Measurements from ENCODE around the gene CCDC142. TPM values are rescaled to one million over a fixed set of nuclear protein-coding genes. Genes with fewer than 3 reads are reported as not detected.

The CCDC142 gene
- total and polyA plus RNA-seq, 5 experiments from 2014 or later = 7.8 to 67.4 (median 15.5) TPM

DNA sequence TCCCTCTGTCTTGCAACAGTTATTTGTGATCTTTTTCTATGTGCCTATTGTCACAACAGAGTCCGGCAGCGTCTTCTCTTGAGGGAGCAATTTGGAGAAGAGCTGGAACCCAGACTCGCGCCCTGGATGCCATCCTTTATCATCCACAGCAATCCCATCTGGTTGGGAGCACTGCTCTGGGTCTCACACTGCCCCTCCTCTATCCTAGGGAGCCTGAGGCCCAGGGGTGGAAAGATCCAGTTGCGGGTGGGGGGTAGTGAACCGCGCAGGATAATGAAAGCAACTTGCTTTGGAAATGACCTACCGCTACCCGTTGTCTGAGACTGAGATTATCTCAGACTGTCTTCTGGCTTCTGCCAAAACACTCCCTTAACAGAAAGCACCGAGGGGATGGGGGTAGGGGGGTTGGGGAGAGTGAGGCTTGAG lies 23.8 kb downstream of the CCDC142 start:
- peaks cover 42 to 74% (median 63%) of the 10 kb centered on the region in 4 donors for H3K4me1 Mint-ChIP-seq
- no peaks in the 10 kb centered on the region for H3K9me3 Mint-ChIP-seq
- ATAC-seq (no peak), DNase-seq (no peak)
- H3K36me3 Mint-ChIP-seq = peaks cover 0 to 20% (median 0%) of the 10 kb centered on the region in 3 donors
- H3K27me3 Mint-ChIP-seq = peaks cover 0 to 2% (median 0%) of the 10 kb centered on the region in 5 donors
- H3K27ac Mint-ChIP-seq = peak overlapping the region; percentile 93 to 100 (median 100)
- POLR2A ChIA-PET = interaction anchor here (0.5 to 9.8 kb wide), 24 partner anchors 9 to 1226 kb away, joined by 3 to 172 read pairs (median 4); partner anchors contain the start of genes AUP1, C2orf81, CCDC142 and DQX1
- peak overlapping the region; percentile 91 to 100 (median 98) for H3K4me3 Mint-ChIP-seq

GRCh38 chr2:74458132-74458937 lies 24.5 kb downstream of the CCDC142 start, which contains the start of gene WBP1:
WBP1 (plus strand) TSS chr2:74458438; CDS start chr2:74458603, 165 bp downstream.
- H3K27me3 Mint-ChIP-seq = peaks cover 0 to 2% (median 0%) of the 10 kb centered on the region in 5 donors
- peak within 1 kb of the TSS; percentile 94 to 100 (median 100) for H3K27ac Mint-ChIP-seq
- peaks cover 42 to 73% (median 60%) of the 10 kb centered on the region in 4 donors for H3K4me1 Mint-ChIP-seq
- ATAC-seq (peak; percentile 83 to 84), DNase-seq (peak; percentile 90 to 100 (median 100))
- POLR2A ChIA-PET = interaction anchor here (0.5 to 9.8 kb wide), 28 partner anchors 10 to 1225 kb away, joined by 3 to 172 read pairs (median 4); partner anchors contain the start of genes AUP1, C2orf81, CCDC142 and CCT7
- H3K36me3 Mint-ChIP-seq = peaks cover 0 to 20% (median 0%) of the 10 kb centered on the region in 3 donors
- H3K9me3 Mint-ChIP-seq = no peaks in the 10 kb centered on the region
- peak within 1 kb of the TSS; percentile 91 to 100 (median 98) for H3K4me3 Mint-ChIP-seq

DNA sequence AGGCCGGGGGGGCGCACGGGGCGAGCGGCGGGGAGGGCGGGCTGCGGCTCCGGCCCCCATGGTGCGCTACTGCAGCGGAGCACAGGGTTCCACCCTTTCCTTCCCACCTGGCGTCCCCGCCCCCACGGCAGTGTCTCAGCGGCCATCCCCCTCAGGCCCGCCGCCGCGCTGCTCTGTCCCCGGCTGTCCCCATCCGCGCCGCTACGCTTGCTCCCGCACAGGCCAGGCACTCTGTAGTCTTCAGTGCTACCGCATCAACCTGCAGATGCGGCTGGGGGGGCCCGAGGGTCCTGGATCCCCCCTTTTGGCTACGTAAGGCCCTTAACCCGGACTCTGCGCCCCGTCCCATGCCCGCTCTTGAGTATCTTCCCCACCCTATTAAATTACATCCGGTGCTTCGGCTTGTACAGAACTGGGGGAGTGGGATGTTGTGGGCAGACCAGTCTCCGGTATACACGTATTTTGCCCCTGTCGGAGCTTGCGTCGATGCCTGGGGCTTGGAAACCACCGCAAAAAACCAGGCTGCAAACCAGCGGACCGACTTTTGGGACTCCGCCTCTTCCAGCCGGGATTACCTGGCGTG lies 25.2 kb downstream of the CCDC142 start:
- H3K4me1 Mint-ChIP-seq = peaks cover 40 to 73% (median 63%) of the 10 kb centered on the region in 4 donors
- ATAC-seq = peak; percentile 52 to 67

GRCh38 chr2:74457129-74457548 lies 25.7 kb downstream of the CCDC142 start:
- ATAC-seq (no peak), DNase-seq (no peak)
- H3K27ac Mint-ChIP-seq = peak overlapping the region; percentile 94 to 100 (median 100)
- POLR2A ChIA-PET = interaction anchor here (0.5 to 9.8 kb wide), 11 partner anchors 8 to 720 kb away, joined by 3 to 172 read pairs (median 15); partner anchors contain the start of genes AUP1, C2orf81, CCDC142 and HTRA2
- H3K27me3 Mint-ChIP-seq = peaks cover 0 to 2% (median 0%) of the 10 kb centered on the region in 5 donors
- H3K36me3 Mint-ChIP-seq = peaks cover 0 to 19% (median 0%) of the 10 kb centered on the region in 3 donors
- H3K9me3 Mint-ChIP-seq = no peaks in the 10 kb centered on the region
- peak overlapping the region; percentile 91 to 100 (median 98) for H3K4me3 Mint-ChIP-seq
- H3K4me1 Mint-ChIP-seq = peaks cover 40 to 74% (median 67%) of the 10 kb centered on the region in 4 donors

More for the DNA sequence above, 25.2 kb downstream of the CCDC142 start:
- POLR2A ChIA-PET = interaction anchor here (0.5 to 9.8 kb wide), 26 partner anchors 7 to 1225 kb away, joined by 3 to 172 read pairs (median 5); partner anchors contain the start of genes AUP1, C2orf81, CCDC142 and CCT7
- Mint-ChIP-seq H3K4me3 (peak overlapping the region; percentile 91 to 100 (median 98)), H3K27me3 (peaks cover 0 to 2% (median 0%) of the 10 kb centered on the region in 5 donors), H3K36me3 (peaks cover 0 to 20% (median 0%) of the 10 kb centered on the region in 3 donors), H3K27ac (peak overlapping the region; percentile 93 to 100 (median 100)), H3K9me3 (no peaks in the 10 kb centered on the region)
- DNase-seq = peak; percentile 76 to 95 (median 80)

GRCh38 chr2:74454654-74455511 lies 27.9 kb downstream of the CCDC142 start, which contains the start of gene INO80B:
INO80B (plus strand) TSS chr2:74455087; CDS start chr2:74455117, 30 bp downstream.
- POLR2A ChIA-PET = interaction anchor here (0.5 to 9.8 kb wide), 19 partner anchors 10 to 1221 kb away, joined by 3 to 172 read pairs (median 4); partner anchors contain the start of genes AUP1, C2orf81, CCDC142 and CCT7
- H3K27ac Mint-ChIP-seq = peak within 1 kb of the TSS; percentile 94 to 100 (median 100)
- peaks cover 34 to 66% (median 60%) of the 10 kb centered on the region in 4 donors for H3K4me1 Mint-ChIP-seq
- no peaks in the 10 kb centered on the region for H3K9me3 Mint-ChIP-seq
- peak within 1 kb of the TSS; percentile 91 to 100 (median 99) for H3K4me3 Mint-ChIP-seq
- DNase-seq (peak; percentile 85 to 99 (median 97)), ATAC-seq (peak; percentile 29 to 30)
- peaks cover 0 to 11% (median 0%) of the 10 kb centered on the region in 3 donors for H3K36me3 Mint-ChIP-seq
- peaks cover 0 to 2% (median 0%) of the 10 kb centered on the region in 5 donors for H3K27me3 Mint-ChIP-seq

DNA sequence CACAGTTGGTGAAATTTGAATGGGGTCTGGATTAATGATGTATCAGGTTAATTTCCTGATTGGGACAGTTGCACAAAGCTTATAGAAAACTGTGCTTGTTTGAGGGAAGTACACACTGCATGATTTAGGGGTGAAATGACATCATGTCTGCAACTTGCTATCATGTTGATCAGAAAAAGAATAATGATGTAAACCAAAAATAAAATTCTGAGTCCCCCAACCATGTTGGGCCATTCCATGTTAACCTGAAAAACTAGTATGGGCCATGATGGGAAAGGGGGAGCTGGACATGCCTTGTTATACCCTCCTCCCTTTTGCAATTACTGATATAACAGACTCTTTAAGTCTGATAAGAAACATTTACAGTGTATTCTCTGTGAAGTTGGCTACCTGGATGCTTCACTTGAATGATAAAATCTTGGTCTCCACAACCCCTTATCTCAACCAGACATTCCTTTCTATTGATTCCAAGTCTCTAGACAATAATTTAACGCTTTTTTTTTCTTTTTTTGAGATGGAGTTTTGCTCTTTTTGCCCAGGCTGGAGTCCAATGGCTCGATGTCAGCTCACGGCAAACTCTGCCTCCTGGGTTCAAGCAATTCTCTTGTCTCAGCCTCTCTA lies 32.1 kb downstream of the CCDC142 start:
- ATAC-seq (no peak), DNase-seq (no peak)
- POLR2A ChIA-PET = interaction anchor here (0.7 kb wide), 1 partner anchor 77 kb away, joined by 5 read pairs; no protein-coding TSS in a partner anchor
- H3K36me3 Mint-ChIP-seq = peaks cover 0 to 4% (median 0%) of the 10 kb centered on the region in 3 donors
- no peak overlapping the region for H3K27ac Mint-ChIP-seq
- H3K4me3 Mint-ChIP-seq = no peak overlapping the region
- peaks cover 17 to 28% (median 25%) of the 10 kb centered on the region in 4 donors for H3K4me1 Mint-ChIP-seq
- peaks cover 0 to 5% (median 0%) of the 10 kb centered on the region in 5 donors for H3K27me3 Mint-ChIP-seq
- no peaks in the 10 kb centered on the region for H3K9me3 Mint-ChIP-seq

- H3K27me3 Mint-ChIP-seq = peaks cover 3 to 11% (median 7%) of the 10 kb centered on the region in 5 donors
- POLR2A ChIA-PET = no interaction called here
- ATAC-seq (no peak), DNase-seq (no peak)
- no peaks in the 10 kb centered on the region for H3K9me3 Mint-ChIP-seq
- H3K27ac Mint-ChIP-seq = no peak overlapping the region
- H3K4me1 Mint-ChIP-seq = peaks cover 2 to 11% (median 10%) of the 10 kb centered on the region in 4 donors
- H3K36me3 Mint-ChIP-seq = no peaks in the 10 kb centered on the region
- H3K4me3 Mint-ChIP-seq = no peak overlapping the region
These were observed 34.0 kb downstream of the CCDC142 start for GRCh38 chr2:74448771-74449170.

DNA sequence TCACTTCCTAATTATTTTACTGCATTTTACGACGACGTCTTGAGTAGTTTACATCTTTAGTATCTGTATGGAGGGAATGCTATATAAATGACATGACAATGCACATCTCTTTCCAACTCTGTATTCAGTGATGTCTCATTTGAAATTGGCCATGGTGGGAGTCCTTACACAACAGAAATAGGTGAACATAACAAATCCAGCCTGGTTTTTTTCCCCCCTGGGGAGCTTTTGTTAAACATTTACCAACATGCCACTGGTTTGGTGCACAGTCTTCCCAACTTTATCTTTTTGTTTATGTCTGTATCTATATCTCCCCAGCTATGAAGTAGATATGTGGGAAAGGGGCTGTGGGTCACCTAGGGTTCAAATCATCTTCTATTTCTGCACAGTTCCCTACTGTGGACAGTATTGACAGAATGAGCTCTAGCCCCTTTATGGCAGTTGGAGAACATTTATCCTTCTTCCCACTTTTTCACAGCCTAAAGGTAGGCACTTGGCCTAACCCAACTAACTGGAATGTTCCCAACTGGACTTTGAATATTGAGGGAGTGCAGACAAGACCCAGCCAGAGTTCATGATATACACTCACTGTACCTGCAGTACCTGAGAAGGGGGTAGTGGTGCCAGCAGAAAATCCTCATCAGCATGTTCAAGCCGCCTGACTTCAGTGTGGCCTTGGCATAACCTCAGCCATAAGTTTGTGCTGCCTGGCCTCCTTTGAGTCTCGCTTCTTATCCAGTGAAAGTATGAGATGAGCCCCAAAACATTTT lies 35.4 kb downstream of the CCDC142 start:
- Mint-ChIP-seq H3K27me3 (peaks cover 4 to 16% (median 13%) of the 10 kb centered on the region in 5 donors), H3K4me1 (peaks cover under 1 to 4% (median 2%) of the 10 kb centered on the region in 4 donors), H3K27ac (no peak overlapping the region), H3K36me3 (no peaks in the 10 kb centered on the region), H3K4me3 (no peak overlapping the region), H3K9me3 (no peaks in the 10 kb centered on the region)
- ATAC-seq = no peak
- POLR2A ChIA-PET = no interaction called here
- no peak for DNase-seq

DNA sequence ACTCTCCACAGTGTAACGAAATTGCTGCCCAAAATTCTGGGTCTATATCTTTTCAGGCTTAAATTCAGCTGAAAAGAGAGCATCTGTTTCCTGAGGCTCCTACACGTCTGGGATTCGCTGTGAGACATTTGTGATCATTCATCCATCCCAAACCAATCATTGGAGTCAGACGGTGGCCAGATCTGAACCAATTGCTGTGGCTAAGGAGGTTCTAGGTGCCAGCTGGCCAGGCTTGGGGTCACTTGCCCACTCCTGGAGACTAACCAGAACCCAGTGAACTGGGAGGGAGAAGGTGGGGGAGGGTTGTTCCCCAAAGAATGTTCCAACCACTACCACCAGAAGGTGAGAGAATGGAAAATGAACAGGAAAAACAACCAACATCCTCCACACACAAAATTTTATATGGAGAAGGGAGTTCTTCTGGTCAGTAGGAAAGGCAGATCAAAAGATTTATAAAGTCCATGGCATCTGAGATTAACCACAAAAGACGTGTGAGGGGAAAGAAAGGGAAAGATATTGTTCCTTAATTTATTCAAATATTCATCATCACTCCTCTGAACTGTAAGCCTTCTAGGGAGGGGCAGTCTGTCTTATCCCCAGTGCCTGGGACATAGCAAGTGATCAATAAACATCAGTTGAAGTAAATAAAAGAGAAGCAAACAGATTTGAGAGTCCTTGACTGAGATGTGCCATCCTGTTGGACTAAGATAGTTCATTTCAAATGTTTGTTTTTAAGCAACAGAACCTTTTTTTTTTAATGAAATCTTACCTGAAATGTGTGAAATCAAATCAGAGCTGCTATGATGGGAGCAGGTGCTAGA lies 38.1 kb downstream of the CCDC142 start:
- ATAC-seq (no peak), DNase-seq (no peak)
- Mint-ChIP-seq H3K27me3 (peaks cover 15 to 38% (median 20%) of the 10 kb centered on the region in 5 donors), H3K4me3 (no peak overlapping the region), H3K27ac (no peak overlapping the region), H3K9me3 (no peaks in the 10 kb centered on the region), H3K36me3 (no peaks in the 10 kb centered on the region), H3K4me1 (peaks cover 4 to 15% (median 11%) of the 10 kb centered on the region in 4 donors)
- POLR2A ChIA-PET = interaction anchor here (0.7 kb wide), 1 partner anchor 22 kb away, joined by 3 read pairs; no protein-coding TSS in a partner anchor

Measured in naive thymus-derived CD8-positive, alpha-beta T cell (primary cell).